Fibroblast of lung (primary cell): ENCODE results near the gene ZNF22. TPM values are rescaled to one million over a fixed set of nuclear protein-coding genes. Genes with fewer than 3 reads are reported as not detected.

Experiments
- DNase-seq, 2 donors: peaks; one replicate each; pipeline versions ENCODE4 v3.0.0 to v3.0.0-alpha.2; 2010; ENCODE audit warnings: low read depth in 2 of 2
- H2AFZ ChIP-seq: 2 replicates; pipeline ENCODE4 v1.5.1; 2012; ENCODE audit warnings: low read length, control low read depth, inconsistent platforms
- H3K27ac ChIP-seq: 2 replicates; pipeline ENCODE4 v1.5.1; 2011; ENCODE audit warnings: low read length, control low read depth; ENCODE audit not compliant: insufficient read depth
- H3K27me3 ChIP-seq: 2 replicates; pipeline ENCODE4 v1.5.1; 2011; ENCODE audit warnings: mild to moderate bottlenecking, low read length; ENCODE audit not compliant: control insufficient read depth, insufficient read depth
- H3K36me3 ChIP-seq: 2 replicates; pipeline ENCODE4 v1.5.1; 2011; ENCODE audit warnings: low read length; ENCODE audit not compliant: control insufficient read depth, insufficient read depth
- H3K4me1 ChIP-seq: 2 replicates; pipeline ENCODE4 v1.5.1; 2011; ENCODE audit warnings: low read length; ENCODE audit not compliant: control insufficient read depth, insufficient read depth; ENCODE audit errors: extremely low read depth
- H3K4me2 ChIP-seq: 2 replicates; pipeline ENCODE4 v1.5.1; 2011; ENCODE audit warnings: low read length, control low read depth; ENCODE audit not compliant: insufficient read depth; ENCODE audit errors: extremely low read depth
- H3K4me3 ChIP-seq, 4 experiments: fragments of 200-600 bp in 1 of 4; sonication (generic) in 1 of 4; replicated peaks in 1 of 4; 2 replicates each; pipeline ENCODE4 v1.5.1; 2011 to 2016; ENCODE audit warnings: low read length in 4 of 4, low read depth in 3 of 4, mild to moderate bottlenecking in 3 of 4, control low read depth in 2 of 4, inconsistent platforms in 1 of 4, mixed read lengths in 1 of 4; ENCODE audit not compliant: insufficient read depth in 1 of 4; ENCODE audit errors: control extremely low read depth in 1 of 4
- H3K79me2 ChIP-seq: 2 replicates; pipeline ENCODE4 v1.5.1; 2012; ENCODE audit warnings: mild to moderate bottlenecking, low read length, inconsistent platforms; ENCODE audit not compliant: control insufficient read depth, insufficient read depth
- H3K9ac ChIP-seq: 2 replicates; pipeline ENCODE4 v1.5.1; 2011; ENCODE audit warnings: mild to moderate bottlenecking, low read length, control low read depth; ENCODE audit not compliant: insufficient read depth
- H3K9me3 ChIP-seq: 2 replicates; pipeline ENCODE4 v1.5.1; 2012; ENCODE audit warnings: low read depth, low read length; ENCODE audit not compliant: control insufficient read depth, insufficient read depth
- H4K20me1 ChIP-seq: 2 replicates; pipeline ENCODE4 v1.5.1; 2011; ENCODE audit warnings: low read length; ENCODE audit not compliant: control insufficient read depth, insufficient read depth; ENCODE audit errors: extremely low read depth
- EZH2 ChIP-seq: IDR thresholded peaks from 2 replicates; pipeline ENCODE4 v1.5.1; 2012; ENCODE audit warnings: low read length, control low read depth, mild to moderate bottlenecking; ENCODE audit errors: missing control alignments
- polyA plus RNA-seq, 2 donors: library from polyadenylated mRNA; depleted of rRNA in 1 of 2; stranded (reverse) in 1 of 2; unstranded in 1 of 2; fragments of >200 nt; gene quantifications; 2 replicates each; pipeline ENCODE4 v1.2.1, GENCODE V29; 2011 to 2012; ENCODE audit warnings: missing spikeins in 1 of 2
- total RNA-seq: library from RNA; depleted of rRNA; stranded (reverse); fragments of >200 nt; gene quantifications from 2 replicates; pipeline ENCODE4 v1.2.1, GENCODE V29; 2014
- TF ChIP-seq, protein P1 (sequence below), 2 donors: IDR thresholded peaks in 1 of 2; conservative IDR thresholded peaks in 1 of 2; 1 replicate in 1 of 2; 2 replicates in 1 of 2; pipeline ENCODE4 v1.5.1; 2011 to 2012; ENCODE audit warnings: low read length in 2 of 2, control low read depth in 1 of 2, inconsistent platforms in 1 of 2, low read depth in 1 of 2, mild to moderate bottlenecking in 1 of 2

The ZNF22 gene
- total and polyA plus RNA-seq, 2 donors (not counting 1 experiment from before 2014, with no cell fraction given), result 16.0 to 23.0 TPM

DNA sequence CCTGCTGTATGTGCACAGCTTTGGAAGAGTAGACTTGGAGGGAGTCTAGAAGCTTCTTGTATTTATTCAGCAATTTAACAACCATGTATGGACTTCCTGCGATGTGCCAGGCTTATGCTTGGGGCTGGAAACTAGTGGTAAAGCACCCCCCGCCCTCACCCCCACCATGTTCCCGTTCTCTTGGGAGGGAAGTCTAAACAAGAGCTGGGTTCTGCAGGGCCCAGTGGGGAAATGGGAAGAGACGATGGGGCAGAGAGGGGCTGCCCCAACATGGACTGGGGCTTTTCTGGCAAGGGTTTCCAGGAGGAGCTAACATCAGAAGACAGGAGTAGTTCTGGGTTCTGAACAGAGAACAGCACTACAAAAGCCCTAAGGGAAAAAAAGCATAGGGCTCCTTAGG is 33.1 kb upstream of the ZNF22 start:
- H3K79me2 ChIP-seq, result no peaks in the 10 kb centered on the region
- H3K4me1 ChIP-seq, result peaks cover 6% of the 10 kb centered on the region
- no peaks in the 10 kb centered on the region for H3K9me3 ChIP-seq
- no peak overlapping the region for H3K4me2 ChIP-seq
- H3K36me3 ChIP-seq, result no peaks in the 10 kb centered on the region
- no peak overlapping the region for H3K27ac ChIP-seq
- no peak for TF ChIP-seq EZH2
- no peak for DNase-seq
- H3K27me3 ChIP-seq, result no peaks in the 10 kb centered on the region
- H4K20me1 ChIP-seq, result no peaks in the 10 kb centered on the region
- no peak overlapping the region for H3K9ac ChIP-seq
- no peak overlapping the region for H2AFZ ChIP-seq
- no peak overlapping the region for H3K4me3 ChIP-seq

DNA sequence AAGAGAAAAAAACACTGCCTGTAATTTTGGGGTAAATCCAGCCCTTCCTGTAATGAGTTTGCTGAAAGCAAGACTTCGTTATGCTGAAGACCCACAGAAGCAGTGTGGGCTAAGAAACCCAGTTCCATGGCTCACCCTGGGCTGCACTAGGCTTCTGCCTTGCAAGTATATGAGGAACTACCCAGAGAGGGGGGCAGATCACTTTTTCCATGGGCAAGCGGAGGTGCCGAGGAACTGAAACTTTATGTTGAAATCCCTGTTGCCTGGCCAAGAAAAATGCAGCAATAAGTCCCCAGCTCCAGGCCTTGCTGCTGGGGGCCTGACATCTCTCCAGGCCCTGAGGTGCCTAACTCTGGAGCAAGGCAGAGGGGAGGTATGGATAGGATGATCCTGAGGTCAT is 32.6 kb upstream of the ZNF22 start:
- no peak for TF ChIP-seq EZH2
- TF ChIP-seq, protein P1, sequence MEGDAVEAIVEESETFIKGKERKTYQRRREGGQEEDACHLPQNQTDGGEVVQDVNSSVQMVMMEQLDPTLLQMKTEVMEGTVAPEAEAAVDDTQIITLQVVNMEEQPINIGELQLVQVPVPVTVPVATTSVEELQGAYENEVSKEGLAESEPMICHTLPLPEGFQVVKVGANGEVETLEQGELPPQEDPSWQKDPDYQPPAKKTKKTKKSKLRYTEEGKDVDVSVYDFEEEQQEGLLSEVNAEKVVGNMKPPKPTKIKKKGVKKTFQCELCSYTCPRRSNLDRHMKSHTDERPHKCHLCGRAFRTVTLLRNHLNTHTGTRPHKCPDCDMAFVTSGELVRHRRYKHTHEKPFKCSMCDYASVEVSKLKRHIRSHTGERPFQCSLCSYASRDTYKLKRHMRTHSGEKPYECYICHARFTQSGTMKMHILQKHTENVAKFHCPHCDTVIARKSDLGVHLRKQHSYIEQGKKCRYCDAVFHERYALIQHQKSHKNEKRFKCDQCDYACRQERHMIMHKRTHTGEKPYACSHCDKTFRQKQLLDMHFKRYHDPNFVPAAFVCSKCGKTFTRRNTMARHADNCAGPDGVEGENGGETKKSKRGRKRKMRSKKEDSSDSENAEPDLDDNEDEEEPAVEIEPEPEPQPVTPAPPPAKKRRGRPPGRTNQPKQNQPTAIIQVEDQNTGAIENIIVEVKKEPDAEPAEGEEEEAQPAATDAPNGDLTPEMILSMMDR (conservative IDR thresholded peaks at IDR 0.05 in 1 of 2, IDR thresholded peaks at IDR 0.05 in 1 of 2; ENCODE audit: low read depth in 1 of 2, low read length in 2 of 2), result no peak
- DNase-seq, result peak in 1 of 2 donors; percentile 59
- no peaks in the 10 kb centered on the region for H4K20me1 ChIP-seq
- H3K79me2 ChIP-seq, result no peaks in the 10 kb centered on the region
- H3K4me2 ChIP-seq, result peak overlapping the region; percentile 5
- no peak overlapping the region for H3K4me3 ChIP-seq
- no peaks in the 10 kb centered on the region for H3K27me3 ChIP-seq
- no peaks in the 10 kb centered on the region for H3K36me3 ChIP-seq
- H3K9ac ChIP-seq, result no peak overlapping the region
- no peaks in the 10 kb centered on the region for H3K9me3 ChIP-seq
- H3K27ac ChIP-seq, result no peak overlapping the region
- H2AFZ ChIP-seq, result no peak overlapping the region
- H3K4me1 ChIP-seq, result peaks cover 6% of the 10 kb centered on the region

DNA sequence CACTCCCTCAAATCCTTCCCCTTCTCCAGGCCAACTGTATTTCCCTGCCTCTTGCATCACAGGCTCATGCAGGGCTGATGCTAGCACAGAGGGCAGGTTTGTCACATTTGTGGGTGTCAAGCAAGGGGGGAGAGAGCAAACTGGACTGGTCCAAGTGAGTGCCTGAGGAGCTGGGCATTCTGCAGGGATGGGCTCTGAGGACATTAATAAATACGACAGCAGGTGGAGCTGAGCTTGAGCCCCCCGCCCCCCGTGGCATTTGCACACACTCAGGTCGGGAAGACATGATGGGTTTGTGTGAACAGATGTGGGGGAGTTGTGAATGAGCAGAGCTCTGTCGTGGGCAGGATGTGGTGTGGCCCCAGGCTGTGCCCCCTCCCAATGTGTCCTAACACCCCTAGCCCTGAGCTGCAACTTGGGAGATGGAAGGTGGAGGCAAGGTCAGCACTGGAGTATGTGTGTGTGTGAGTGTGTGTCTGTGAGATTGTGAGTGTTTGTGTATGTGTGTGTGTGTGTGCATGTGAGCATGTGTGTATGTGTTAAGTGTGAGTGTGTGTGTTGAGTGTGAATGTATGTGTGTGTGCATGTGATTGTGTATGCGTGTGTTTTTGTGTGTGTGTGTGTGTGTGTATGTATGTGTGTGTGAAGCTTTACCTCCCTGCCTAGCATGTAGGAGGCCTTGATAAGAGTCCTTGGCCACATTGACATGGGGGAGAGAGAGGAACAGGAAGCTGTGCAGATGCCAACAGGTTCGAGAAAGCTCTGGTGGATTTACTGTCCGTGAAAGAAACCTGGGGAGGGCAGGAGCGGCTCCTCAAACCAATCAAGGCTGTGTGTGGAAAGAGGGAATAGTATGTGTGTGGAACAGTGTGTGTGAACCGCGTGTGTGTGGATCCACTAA is 32.0 kb upstream of the ZNF22 start:
- H3K36me3 ChIP-seq, result no peaks in the 10 kb centered on the region
- H4K20me1 ChIP-seq, result no peaks in the 10 kb centered on the region
- H3K9me3 ChIP-seq, result no peaks in the 10 kb centered on the region
- H3K4me1 ChIP-seq, result peaks cover 6% of the 10 kb centered on the region
- no peak overlapping the region for H3K27ac ChIP-seq
- no peaks in the 10 kb centered on the region for H3K79me2 ChIP-seq
- H3K9ac ChIP-seq, result no peak overlapping the region
- no peak overlapping the region for H3K4me3 ChIP-seq
- H2AFZ ChIP-seq, result no peak overlapping the region
- no peak overlapping the region for H3K4me2 ChIP-seq
- DNase-seq, result no peak
- TF ChIP-seq, protein P1 (conservative IDR thresholded peaks at IDR 0.05 in 1 of 2, IDR thresholded peaks at IDR 0.05 in 1 of 2; ENCODE audit: low read depth in 1 of 2, low read length in 2 of 2), result no peak
- H3K27me3 ChIP-seq, result no peaks in the 10 kb centered on the region
